Muscle layer of duodenum (tissue), 2 donors: ENCODE data around the gene LSMEM2.

Experiments
- H3K27ac ChIP-seq: one replicate; pipeline ENCODE4 v1.7.0; 2013; ENCODE audit warnings: mild to moderate bottlenecking, low read length
- H3K27me3 ChIP-seq: one replicate; pipeline ENCODE4 v1.7.0; 2013; ENCODE audit warnings: low read depth, mild to moderate bottlenecking, control low read depth, low read length
- H3K36me3 ChIP-seq, 2 donors: one replicate each; pipeline ENCODE4 v1.7.0; 2013; ENCODE audit warnings: low read length in 2 of 2, control low read depth in 1 of 2, mild to moderate bottlenecking in 1 of 2; ENCODE audit not compliant: insufficient read depth in 2 of 2, control insufficient read depth in 1 of 2
- H3K4me1 ChIP-seq, 2 donors: one replicate each; pipeline ENCODE4 v1.7.0; 2013; ENCODE audit warnings: low read length in 2 of 2, mild to moderate bottlenecking in 2 of 2, control low read depth in 1 of 2, moderate library complexity in 1 of 2; ENCODE audit not compliant: insufficient read depth in 2 of 2, control insufficient read depth in 1 of 2
- H3K4me3 ChIP-seq, 2 donors: one replicate each; pipeline ENCODE4 v1.7.0; 2013; ENCODE audit warnings: low read length in 2 of 2, low read depth in 1 of 2, mild to moderate bottlenecking in 1 of 2
- H3K9me3 ChIP-seq, 2 donors: one replicate each; pipeline ENCODE4 v1.7.0; 2013; ENCODE audit warnings: low read length in 2 of 2, control low read depth in 1 of 2, mild to moderate bottlenecking in 1 of 2; ENCODE audit not compliant: control insufficient read depth in 1 of 2
- donor health status: healthy.

The LSMEM2 gene

DNA sequence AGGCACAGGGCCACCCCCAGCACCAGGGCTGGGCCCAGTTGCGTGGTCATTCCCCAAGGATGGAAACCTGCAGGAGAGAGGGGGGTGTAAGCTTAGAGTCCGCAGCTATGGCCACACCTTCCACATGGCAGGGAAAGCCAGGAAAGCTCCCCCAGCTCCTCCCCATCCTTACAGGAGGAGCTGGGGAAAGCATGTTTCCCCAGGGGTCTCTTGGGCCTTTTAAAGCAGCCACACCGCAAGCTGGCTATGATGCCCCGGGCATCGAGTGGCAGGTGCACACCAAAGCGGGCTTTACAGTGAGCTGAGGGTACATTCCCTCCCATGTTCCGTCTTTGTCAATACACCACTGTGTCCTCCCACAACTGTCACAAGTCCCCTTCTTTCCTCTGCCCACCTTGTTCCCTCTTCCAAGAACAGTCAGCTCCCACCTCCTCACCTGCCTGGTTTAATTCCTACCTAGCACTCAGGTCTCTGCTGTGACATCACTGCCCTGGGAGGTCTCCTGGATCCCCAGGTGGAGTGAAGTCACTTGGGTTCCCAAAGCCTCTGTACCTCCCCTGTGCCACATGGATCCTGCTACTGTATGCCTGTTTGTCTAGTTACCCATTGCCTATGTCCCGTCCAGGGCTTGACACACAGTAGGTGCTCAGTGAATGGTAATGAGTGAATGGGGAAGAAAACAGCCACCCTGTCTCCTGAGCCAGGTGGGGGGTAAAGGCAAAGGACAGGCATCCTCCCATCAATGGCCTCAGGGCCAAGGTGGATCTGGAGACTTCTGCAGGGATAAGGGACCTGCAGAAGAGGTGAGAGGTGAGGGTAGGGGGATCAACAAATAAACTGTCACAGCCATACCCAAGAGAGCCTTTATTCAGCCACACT is 16.9 kb downstream of the LSMEM2 start:
- Histone ChIP-seq H3K4me3 (no peak overlapping the region), H3K27ac (no peak overlapping the region), H3K36me3 (no peaks in the 10 kb centered on the region), H3K27me3 (no peaks in the 10 kb centered on the region), H3K9me3 (no peaks in the 10 kb centered on the region), H3K4me1 (peaks cover 19 to 44% of the 10 kb centered on the region in 2 donors)

DNA sequence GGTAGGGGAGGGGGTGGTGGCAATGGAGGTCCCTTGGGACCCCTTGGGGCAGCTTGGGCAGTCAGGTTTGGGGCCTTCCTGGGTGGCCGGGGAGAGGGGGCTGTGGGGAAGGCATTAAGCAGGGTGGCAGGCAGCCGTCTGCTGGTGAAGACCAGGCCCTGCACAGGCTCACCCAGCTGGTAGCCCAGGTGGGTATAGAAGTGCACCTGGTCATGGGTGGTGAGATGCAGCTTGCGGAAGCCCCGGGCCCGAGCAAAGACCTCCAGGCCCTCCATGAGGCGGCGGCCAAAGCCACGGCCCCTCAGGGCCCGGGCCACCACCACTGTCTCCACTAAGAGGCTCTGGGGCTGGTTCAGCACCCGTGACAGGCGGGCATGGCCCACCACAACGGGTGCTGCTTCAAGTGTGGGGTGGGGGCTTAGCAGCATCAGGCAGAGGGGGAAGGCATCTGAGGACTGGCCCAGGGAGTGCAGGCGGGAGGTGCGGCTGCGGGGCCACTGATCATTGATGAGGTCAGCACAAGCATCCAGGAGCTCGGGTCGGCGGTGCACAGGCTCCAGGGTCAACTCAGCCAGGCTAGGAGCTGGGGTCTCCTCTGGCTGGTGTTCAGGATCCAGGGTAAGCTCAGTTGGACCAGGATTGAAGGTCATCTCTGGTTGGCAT is 18.0 kb downstream of the LSMEM2 start:
- H3K4me1 ChIP-seq, result peaks cover 22 to 38% of the 10 kb centered on the region in 2 donors
- H3K36me3 ChIP-seq, result no peaks in the 10 kb centered on the region
- no peak overlapping the region for H3K4me3 ChIP-seq
- H3K9me3 ChIP-seq, result no peaks in the 10 kb centered on the region
- H3K27me3 ChIP-seq, result no peaks in the 10 kb centered on the region
- no peak overlapping the region for H3K27ac ChIP-seq

DNA sequence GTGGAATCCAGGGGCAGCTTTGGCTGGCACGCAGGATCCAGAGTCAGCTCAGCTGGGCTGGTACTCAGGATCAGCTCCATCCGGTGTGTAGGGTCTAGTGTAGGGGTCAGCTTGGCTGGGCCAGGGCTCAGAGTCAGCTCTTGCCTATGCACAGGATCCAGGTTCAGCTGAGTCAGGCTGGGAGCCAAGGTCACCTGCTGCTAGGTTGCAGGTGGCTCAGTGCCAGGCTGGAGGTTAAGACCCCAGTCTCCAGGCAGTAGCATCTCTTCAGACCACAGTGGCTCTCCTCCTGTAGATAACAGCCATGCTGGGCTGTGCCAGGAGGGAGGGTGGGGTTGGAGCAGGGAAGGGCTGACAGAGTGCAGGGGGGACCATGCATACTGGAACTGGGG is 18.5 kb downstream of the LSMEM2 start:
- no peaks in the 10 kb centered on the region for H3K27me3 ChIP-seq
- no peak overlapping the region for H3K27ac ChIP-seq
- H3K36me3 ChIP-seq, result no peaks in the 10 kb centered on the region
- peaks cover 22 to 38% of the 10 kb centered on the region in 2 donors for H3K4me1 ChIP-seq
- no peaks in the 10 kb centered on the region for H3K9me3 ChIP-seq
- no peak overlapping the region for H3K4me3 ChIP-seq

DNA sequence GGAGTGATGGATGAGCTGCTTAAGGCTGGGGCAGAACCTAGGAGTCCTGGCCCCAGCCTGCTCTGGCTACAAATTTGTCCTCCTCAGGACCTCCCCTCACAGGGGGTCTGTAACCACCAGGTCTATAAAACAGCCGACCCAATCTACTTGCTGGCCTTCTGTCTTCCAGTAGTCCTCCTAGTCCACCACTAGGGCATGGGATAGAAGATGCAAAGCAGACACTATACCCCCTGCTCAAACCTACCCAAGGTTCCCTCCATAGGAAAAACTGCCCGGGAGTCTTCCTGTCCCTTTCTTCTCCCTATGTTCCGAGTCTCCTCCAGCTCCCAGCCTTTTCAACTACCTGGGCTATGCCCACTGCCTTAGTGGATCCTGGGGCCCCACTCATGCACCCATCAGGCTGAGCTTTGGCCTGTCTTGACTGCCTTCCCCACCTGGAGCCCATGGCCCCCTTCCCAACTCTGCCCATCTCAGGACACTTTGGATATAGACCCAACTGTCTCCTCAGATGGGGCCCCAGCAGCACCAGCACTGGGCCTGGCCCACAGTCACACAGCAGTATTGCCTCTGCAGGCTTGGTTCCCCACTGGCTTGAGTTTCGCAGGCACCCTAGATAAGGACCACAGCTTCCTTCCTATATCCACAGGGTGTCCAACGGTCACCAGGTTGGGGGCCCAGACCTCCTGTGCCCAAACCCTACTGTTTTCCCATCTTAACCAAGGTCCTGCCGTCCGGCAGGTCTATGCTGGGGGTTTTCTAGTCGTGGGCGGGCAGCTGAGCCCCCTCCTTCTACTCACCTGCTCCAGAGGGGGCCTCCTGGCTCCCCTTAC is 19.2 kb downstream of the LSMEM2 start:
- no peaks in the 10 kb centered on the region for H3K36me3 ChIP-seq
- H3K4me3 ChIP-seq, result peak overlapping the region; percentile 76 to 77
- H3K9me3 ChIP-seq, result no peaks in the 10 kb centered on the region
- peak overlapping the region; percentile 88 for H3K27ac ChIP-seq
- H3K27me3 ChIP-seq, result no peaks in the 10 kb centered on the region
- H3K4me1 ChIP-seq, result peaks cover 17 to 32% of the 10 kb centered on the region in 2 donors

DNA sequence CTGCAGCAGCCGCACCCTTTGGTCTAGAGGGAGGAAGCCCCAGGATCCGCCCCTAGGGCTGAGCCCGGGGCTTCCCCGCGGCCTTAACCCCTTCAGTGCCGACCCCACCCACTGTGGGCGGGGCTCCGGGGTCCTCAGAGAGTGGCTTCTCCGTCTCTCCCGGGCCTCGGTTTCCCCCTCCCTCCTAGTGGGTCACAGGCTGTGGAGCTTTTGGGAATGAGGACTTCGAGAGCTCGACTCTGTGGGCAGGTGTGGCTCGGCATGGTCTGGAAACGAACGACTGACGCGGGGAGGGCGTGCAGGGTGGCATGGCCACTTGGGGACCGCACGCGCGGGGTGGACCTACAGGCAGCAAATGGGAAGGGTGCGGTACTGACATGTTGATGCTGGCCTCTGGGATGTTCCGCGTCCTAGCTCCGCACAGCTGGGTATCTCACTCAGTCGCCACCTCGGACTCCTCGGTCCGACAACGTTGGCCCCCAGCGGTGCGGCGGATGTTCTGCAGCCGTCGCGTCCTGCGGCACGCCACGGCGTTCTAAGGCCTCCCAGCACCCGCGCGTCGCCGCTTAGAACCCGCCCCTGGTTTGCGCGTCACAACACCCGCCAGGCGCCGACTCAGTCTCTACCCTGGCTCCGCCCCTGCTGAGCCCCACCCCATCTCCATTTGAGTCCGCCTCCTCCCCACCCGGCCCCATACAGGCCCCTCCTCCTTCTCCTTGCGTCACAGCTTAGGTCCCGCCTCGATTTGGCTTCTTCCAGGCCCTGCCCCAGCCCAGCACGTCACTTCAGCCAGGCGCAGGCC is 20.1 kb downstream of the LSMEM2 start, which contains the start of the genes HYAL3 and NAA80:
TSS of gene HYAL3 (minus strand) at position 570 of the 802 bp plus-strand sequence. CDS start 3,803 bp downstream, outside the sequence.
TSS of gene NAA80 (minus strand) at position 570 of the 802 bp plus-strand sequence. CDS start 1,942 bp downstream, outside the sequence.
- Histone ChIP-seq H3K36me3 (no peaks in the 10 kb centered on the region), H3K27ac (peak within 1 kb of the TSS; percentile 89), H3K9me3 (no peaks in the 10 kb centered on the region), H3K27me3 (no peaks in the 10 kb centered on the region), H3K4me3 (peak within 1 kb of the TSS; percentile 76 to 77), H3K4me1 (peaks cover 17 to 28% of the 10 kb centered on the region in 2 donors)

DNA sequence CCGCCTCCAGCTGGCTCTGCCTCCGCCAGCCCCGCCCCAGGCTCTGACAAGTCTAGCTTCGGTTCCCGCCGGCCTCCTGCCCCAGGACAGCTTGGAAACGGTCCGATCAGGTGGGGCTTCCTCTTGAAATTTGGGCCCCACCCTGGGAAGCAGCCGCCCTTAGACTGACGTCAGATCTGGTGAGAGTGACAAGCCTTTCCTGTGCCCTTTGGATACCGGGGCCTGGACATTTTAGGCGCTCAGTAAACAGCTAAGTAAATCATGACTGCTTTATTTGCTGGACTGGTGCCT is 20.7 kb downstream of the LSMEM2 start:
- Histone ChIP-seq H3K27me3 (no peaks in the 10 kb centered on the region), H3K4me1 (peaks cover 17 to 28% of the 10 kb centered on the region in 2 donors), H3K27ac (peak overlapping the region; percentile 89), H3K36me3 (no peaks in the 10 kb centered on the region), H3K4me3 (peak overlapping the region; percentile 64 to 77), H3K9me3 (no peaks in the 10 kb centered on the region)

DNA sequence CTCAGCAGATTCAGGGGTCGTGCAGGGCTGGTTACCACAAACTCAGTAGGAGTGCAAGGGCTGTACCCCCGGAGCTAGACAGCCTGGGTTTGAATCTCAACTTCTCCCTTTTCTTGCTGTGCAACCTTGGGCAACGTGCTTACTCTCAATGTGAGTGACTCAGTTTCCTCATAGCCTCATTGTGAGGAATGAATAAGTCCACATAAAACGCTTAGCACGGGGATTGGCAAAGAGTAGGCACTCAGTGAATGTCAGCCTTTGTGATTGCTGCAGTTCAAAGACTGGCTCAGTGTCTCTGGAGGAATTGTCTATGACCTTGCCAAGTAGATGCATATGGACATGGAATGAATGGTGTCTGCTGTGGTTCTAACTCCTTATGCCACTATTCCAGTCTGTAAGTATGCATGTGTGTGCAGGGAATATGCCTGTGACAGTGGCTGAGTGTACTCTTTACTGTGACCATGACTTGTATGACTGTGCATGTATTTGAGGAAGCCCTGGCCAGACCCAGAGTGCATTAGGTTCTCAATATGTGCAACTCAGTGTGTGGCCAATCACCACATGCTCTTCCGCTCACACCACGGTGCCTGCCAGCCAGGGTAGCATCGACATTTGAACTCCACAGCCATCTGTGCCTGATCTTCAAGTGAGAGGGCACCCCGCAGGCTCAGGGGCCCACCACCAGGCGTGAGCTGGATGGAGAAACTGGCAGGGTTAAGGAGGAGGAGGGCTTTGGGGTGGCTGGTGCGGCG is 21.2 kb downstream of the LSMEM2 start:
- no peaks in the 10 kb centered on the region for H3K9me3 ChIP-seq
- no peaks in the 10 kb centered on the region for H3K27me3 ChIP-seq
- H3K4me1 ChIP-seq, result peaks cover 17 to 28% of the 10 kb centered on the region in 2 donors
- H3K4me3 ChIP-seq, result peak overlapping the region; percentile 64 to 77
- no peaks in the 10 kb centered on the region for H3K36me3 ChIP-seq
- H3K27ac ChIP-seq, result peak overlapping the region; percentile 89

DNA sequence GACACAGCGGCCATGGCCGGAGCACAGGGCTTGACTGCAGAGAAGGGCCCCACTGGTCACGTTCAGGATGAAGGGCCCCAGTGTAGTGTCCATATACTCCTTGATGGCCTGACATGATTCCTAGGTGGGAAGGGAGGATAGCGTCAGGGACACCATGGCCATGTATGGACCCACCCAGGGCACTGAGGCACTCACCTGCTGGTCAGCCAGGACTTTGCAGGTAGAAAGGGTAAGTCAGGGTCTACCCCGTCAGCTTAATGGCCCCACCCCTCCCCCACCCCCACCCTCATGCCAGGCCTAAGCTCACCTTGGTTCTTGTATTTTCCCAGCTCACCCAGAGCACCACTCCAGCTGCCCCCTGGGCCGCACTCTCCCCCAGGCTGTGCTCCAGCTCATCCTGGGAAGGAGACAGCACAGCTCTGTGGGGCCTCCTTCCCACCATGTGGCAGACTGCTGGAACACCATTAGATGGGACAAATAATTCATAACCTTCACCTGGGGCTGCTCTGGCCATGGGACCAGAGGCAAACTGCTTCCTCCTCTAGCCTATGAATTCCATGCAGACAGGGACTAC is 21.9 kb downstream of the LSMEM2 start:
- Histone ChIP-seq H3K27ac (peak overlapping the region; percentile 89), H3K36me3 (no peaks in the 10 kb centered on the region), H3K27me3 (no peaks in the 10 kb centered on the region), H3K9me3 (no peaks in the 10 kb centered on the region), H3K4me3 (peak overlapping the region; percentile 64 to 77), H3K4me1 (peaks cover 17 to 28% of the 10 kb centered on the region in 2 donors)

DNA sequence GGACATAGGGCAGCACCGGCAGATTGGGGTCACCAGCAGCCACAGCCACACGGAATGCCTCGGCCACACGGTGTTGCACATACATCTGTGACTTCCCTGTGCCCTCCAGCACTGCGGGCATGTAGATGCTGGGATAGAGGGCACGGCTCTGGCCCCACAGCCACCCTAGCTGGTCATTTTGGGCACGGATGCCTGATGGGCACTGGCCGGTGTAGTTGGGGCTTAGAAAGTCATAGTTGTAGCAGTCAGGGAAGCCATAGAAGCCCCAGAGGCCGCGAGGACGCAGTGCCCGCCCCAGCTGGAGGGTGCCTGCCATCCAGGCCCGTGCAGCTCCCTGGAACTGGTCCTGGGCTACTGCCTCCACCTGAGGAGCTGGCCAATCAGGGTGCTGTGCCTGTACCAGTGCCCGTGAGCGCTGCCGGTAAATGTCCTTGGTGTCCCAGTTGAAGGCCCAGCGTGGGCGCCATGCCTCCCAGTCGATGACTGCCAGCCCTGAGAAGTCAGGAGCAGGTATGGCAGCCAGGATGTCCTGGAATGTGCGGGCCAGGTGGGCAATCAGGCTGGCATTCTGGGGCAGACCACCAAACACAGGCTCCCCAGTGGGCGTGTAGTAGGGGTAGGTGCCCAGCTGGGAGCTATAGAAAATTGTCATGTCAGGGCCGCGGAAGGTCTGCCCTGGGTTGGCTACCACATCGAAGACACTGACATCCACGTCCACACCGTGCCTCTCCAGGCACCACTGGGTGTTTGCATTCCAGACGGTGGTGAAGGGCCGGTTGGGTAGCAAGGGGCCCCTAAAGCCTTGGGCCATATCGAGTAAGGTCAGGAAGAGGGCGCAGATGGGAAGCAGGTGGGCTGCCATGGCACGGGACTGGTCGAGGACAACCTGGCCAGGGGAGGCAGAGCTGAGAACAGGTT is 23.5 kb downstream of the LSMEM2 start:
- H3K4me3 ChIP-seq, result peak overlapping the region in 1 of 2 donors; percentile 16
- no peaks in the 10 kb centered on the region for H3K36me3 ChIP-seq
- peaks cover 17 to 28% of the 10 kb centered on the region in 2 donors for H3K4me1 ChIP-seq
- no peaks in the 10 kb centered on the region for H3K9me3 ChIP-seq
- H3K27ac ChIP-seq, result peak overlapping the region; percentile 56
- no peaks in the 10 kb centered on the region for H3K27me3 ChIP-seq
